ENCODE measurements around the gene PNPLA2.

The PNPLA2 gene

GRCh38 chr11:850775-851763 is 32.4 kb downstream of the PNPLA2 start:
- no peak for TF ChIP-seq ZNF274 (IDR thresholded peaks at IDR 0.05; ENCODE audit: low read depth, low read length)
- H3K4me3 ChIP-seq (ENCODE audit: low read length) = no peak overlapping the region

GRCh38 chr11:852762-853161 is 34.0 kb downstream of the PNPLA2 start:
- TF ChIP-seq ZNF274 (IDR thresholded peaks at IDR 0.05; ENCODE audit: low read depth, low read length) = no peak
- no peak overlapping the region for H3K4me3 ChIP-seq (ENCODE audit: low read length)

GRCh38 chr11:853682-854448 is 35.2 kb downstream of the PNPLA2 start:
- no peak for TF ChIP-seq ZNF274 (IDR thresholded peaks at IDR 0.05; ENCODE audit: low read depth, low read length)
- no peak overlapping the region for H3K4me3 ChIP-seq (ENCODE audit: low read length)

- no peak overlapping the region for H3K4me3 ChIP-seq (ENCODE audit: low read length)
These were observed 36.1 kb downstream of the PNPLA2 start for GRCh38 chr11:854601-855329.

GRCh38 chr11:855330-855674 is 36.6 kb downstream of the PNPLA2 start:
- TF ChIP-seq ZNF274 (IDR thresholded peaks at IDR 0.05; ENCODE audit: low read depth, low read length) = no peak
- H3K4me3 ChIP-seq (ENCODE audit: low read length) = no peak overlapping the region

More at GRCh38 chr11:854601-855329, 36.1 kb downstream of the PNPLA2 start:
- TF ChIP-seq ZNF274 (IDR thresholded peaks at IDR 0.05; ENCODE audit: low read depth, low read length) = no peak

GRCh38 chr11:855796-856195 is 37.1 kb downstream of the PNPLA2 start:
- H3K4me3 ChIP-seq (ENCODE audit: low read length) = no peak overlapping the region
- no peak for TF ChIP-seq ZNF274 (IDR thresholded peaks at IDR 0.05; ENCODE audit: low read depth, low read length)

- no peak overlapping the region for H3K4me3 ChIP-seq (ENCODE audit: low read length)
These were observed 37.7 kb downstream of the PNPLA2 start for GRCh38 chr11:856397-856796.

GRCh38 chr11:858053-858761 is 39.5 kb downstream of the PNPLA2 start:
- no peak overlapping the region for H3K4me3 ChIP-seq (ENCODE audit: low read length)
- TF ChIP-seq ZNF274 (IDR thresholded peaks at IDR 0.05; ENCODE audit: low read depth, low read length) = no peak

More at GRCh38 chr11:856397-856796, 37.7 kb downstream of the PNPLA2 start:
- TF ChIP-seq ZNF274 (IDR thresholded peaks at IDR 0.05; ENCODE audit: low read depth, low read length) = no peak

- no peak for TF ChIP-seq ZNF274 (IDR thresholded peaks at IDR 0.05; ENCODE audit: low read depth, low read length)
- H3K4me3 ChIP-seq (ENCODE audit: low read length) = no peak overlapping the region
These were observed 40.1 kb downstream of the PNPLA2 start for GRCh38 chr11:858762-859339.

- no peak for TF ChIP-seq ZNF274 (IDR thresholded peaks at IDR 0.05; ENCODE audit: low read depth, low read length)
These were observed 40.8 kb downstream of the PNPLA2 start for GRCh38 chr11:859394-860131.

GRCh38 chr11:860234-861104 is 41.8 kb downstream of the PNPLA2 start:
- H3K4me3 ChIP-seq (ENCODE audit: low read length) = no peak overlapping the region

More at GRCh38 chr11:859394-860131, 40.8 kb downstream of the PNPLA2 start:
- H3K4me3 ChIP-seq (ENCODE audit: low read length) = no peak overlapping the region

GRCh38 chr11:861105-861479 is 42.4 kb downstream of the PNPLA2 start:
- no peak for TF ChIP-seq ZNF274 (IDR thresholded peaks at IDR 0.05; ENCODE audit: low read depth, low read length)
- no peak overlapping the region for H3K4me3 ChIP-seq (ENCODE audit: low read length)

More at GRCh38 chr11:860234-861104, 41.8 kb downstream of the PNPLA2 start:
- TF ChIP-seq ZNF274 (IDR thresholded peaks at IDR 0.05; ENCODE audit: low read depth, low read length) = no peak
